Measurements from ENCODE around the gene HDDC3. TPM values are rescaled to one million over a fixed set of nuclear protein-coding genes. Genes with fewer than 3 reads are reported as not detected.

The HDDC3 gene
- total and polyA plus RNA-seq, 3 donors from 2014 or later = 12.1 to 18.3 (median 16.7) TPM

DNA sequence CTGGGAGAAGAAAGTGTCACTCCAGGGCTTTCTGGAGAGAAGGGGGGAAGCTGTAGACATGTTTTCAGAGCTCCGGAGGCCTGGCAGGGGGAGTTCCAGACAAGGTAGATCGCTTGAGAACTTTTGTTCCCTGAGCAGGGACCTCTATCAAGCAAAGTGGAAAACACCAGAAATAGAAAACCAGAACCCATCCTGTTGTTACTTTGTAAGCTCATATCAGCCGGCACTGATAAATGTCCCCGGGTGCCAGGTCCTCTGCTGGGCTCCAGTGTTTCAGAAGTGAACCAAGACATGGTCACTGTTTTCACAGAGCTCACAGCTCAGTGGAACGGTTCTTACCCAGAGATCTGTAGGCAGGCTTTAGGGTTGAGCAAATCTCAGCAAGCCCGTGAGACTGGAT, 13.5 kb downstream of the HDDC3 start:
- Histone ChIP-seq H3K27ac (peak overlapping the region; percentile 74 to 86), H3K27me3 (no peaks in the 10 kb centered on the region), H3K9me3 (no peaks in the 10 kb centered on the region), H3K4me1 (peaks cover 7% of the 10 kb centered on the region), H3K4me3 (no peak overlapping the region), H3K36me3 (ENCODE audit: low read depth, missing control alignments) (no peaks in the 10 kb centered on the region)
- TF ChIP-seq POLR2A (IDR thresholded peaks at IDR 0.05) (no peak), CTCF (IDR thresholded peaks at IDR 0.05) (no peak)
- DNase-seq = peak; percentile 83
- intact Hi-C loops (cut with DNase I; ENCODE audit: low total_unique reads) = no loop called here
- WGBS, 2 donors = 58 to 81% methylated on average over 5 to 6 of the region's 6 CpGs

DNA sequence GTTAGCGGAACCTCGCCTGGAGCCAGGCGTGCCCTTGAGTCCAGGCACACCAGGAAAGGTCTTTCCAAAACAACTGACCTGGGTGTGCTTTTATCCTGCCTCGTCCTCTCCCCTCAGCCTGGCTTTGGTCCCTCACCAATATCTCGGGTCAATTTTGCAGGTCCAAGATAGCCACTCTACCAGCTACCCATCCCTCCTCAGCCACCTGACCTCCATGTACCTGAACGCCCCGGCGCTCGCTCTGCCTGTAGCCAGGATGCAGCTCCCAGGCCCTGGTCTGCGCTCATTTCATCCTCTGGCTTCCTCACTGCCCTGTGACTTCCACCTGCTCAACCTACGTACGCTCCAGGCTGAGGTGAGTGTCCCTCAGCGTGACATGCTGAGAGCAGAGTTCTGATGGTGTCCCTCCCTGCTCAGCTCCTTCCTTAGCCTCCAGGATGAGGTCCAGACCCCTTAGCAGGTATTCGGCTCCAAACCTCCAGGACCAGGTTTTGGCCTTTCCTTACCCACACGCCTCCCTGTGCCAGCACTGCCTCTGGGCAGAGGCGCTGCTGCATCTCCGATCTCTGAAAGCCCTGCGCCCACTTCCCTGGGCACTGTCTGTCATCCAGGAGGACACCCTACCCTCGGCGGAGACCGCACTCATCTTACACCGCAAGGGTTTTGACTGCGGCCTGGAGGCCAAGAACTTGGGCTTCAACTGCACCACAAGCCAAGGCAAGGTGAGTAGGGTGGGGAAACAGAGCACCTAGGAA, 14.1 kb downstream of the HDDC3 start:
- H3K36me3 ChIP-seq (ENCODE audit: low read depth, missing control alignments) = no peaks in the 10 kb centered on the region
- H3K4me3 ChIP-seq = no peak overlapping the region
- 92 to 94% methylated on average over 23 of the region's 23 CpGs for WGBS, 2 donors
- no peak for TF ChIP-seq POLR2A (IDR thresholded peaks at IDR 0.05)
- no peak for TF ChIP-seq CTCF (IDR thresholded peaks at IDR 0.05)
- intact Hi-C loops (cut with DNase I; ENCODE audit: low total_unique reads) = no loop called here
- H3K27ac ChIP-seq = peak overlapping the region; percentile 74 to 86
- H3K9me3 ChIP-seq = no peaks in the 10 kb centered on the region
- H3K4me1 ChIP-seq = peaks cover 7% of the 10 kb centered on the region
- no peak for DNase-seq
- no peaks in the 10 kb centered on the region for H3K27me3 ChIP-seq

DNA sequence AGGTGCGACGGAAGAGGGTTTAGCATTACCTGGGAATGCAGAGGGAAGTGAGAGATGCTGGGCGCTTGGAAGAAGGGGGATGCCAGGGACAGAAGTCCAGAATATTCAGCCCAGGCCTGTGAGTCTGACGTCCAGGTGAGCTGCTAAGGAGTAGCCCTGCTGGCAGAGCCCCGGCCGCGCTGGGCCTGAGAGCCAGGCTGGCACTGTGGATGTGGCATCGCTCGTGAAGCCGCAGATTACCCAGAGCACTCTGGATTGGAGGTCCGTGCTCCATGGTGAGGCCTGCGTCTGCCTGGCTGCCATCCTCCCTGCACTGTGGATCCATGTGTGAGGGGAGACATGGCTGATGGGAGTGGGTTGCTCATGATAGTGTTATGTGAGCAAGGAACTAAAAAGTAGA, 14.8 kb downstream of the HDDC3 start:
- Histone ChIP-seq H3K27ac (peak overlapping the region; percentile 74 to 86), H3K4me1 (peaks cover 7% of the 10 kb centered on the region), H3K36me3 (ENCODE audit: low read depth, missing control alignments) (no peaks in the 10 kb centered on the region), H3K27me3 (no peaks in the 10 kb centered on the region), H3K9me3 (no peaks in the 10 kb centered on the region), H3K4me3 (no peak overlapping the region)
- TF ChIP-seq POLR2A (IDR thresholded peaks at IDR 0.05) = no peak
- TF ChIP-seq CTCF (IDR thresholded peaks at IDR 0.05) = no peak
- DNase-seq = no peak
- intact Hi-C loops (cut with DNase I; ENCODE audit: low total_unique reads) = no loop called here
- whole genome bisulfite sequencing, 2 donors = 92 to 95% methylated on average over 12 of the region's 12 CpGs

GRCh38 chr15:90916461-90916860, 15.9 kb downstream of the HDDC3 start:
- intact Hi-C loops (cut with DNase I; ENCODE audit: low total_unique reads) = no loop called here
- H3K4me3 ChIP-seq = no peak overlapping the region
- WGBS, 2 donors = 92% methylated on average over 11 of the region's 11 CpGs
- TF ChIP-seq POLR2A (IDR thresholded peaks at IDR 0.05) (no peak), CTCF (IDR thresholded peaks at IDR 0.05) (no peak)
- no peak overlapping the region for H3K27ac ChIP-seq
- H3K36me3 ChIP-seq (ENCODE audit: low read depth, missing control alignments) = no peaks in the 10 kb centered on the region
- no peaks in the 10 kb centered on the region for H3K9me3 ChIP-seq
- peaks cover 7% of the 10 kb centered on the region for H3K4me1 ChIP-seq
- no peak for DNase-seq
- H3K27me3 ChIP-seq = no peaks in the 10 kb centered on the region

All from testis (tissue), 3 donors.